Activated T-cell treated with anti-CD3 and anti-CD28 coated beads, Interleukin-2, amount 50 U/mL, for 48 hours (primary cell): ENCODE measurements around the gene KMT2D.

ENCODE experiments used
- DNase-seq, 2 experiments: peaks; one replicate each; pipeline ENCODE4 v3.0.0-alpha.2; 2020

KMT2D gene

GRCh38 chr12:49034286-49034622, 26.3 kb downstream of the KMT2D start:
- no peak for DNase-seq

- DNase-seq, result no peak
These were observed 26.8 kb downstream of the KMT2D start for GRCh38 chr12:49033611-49034285.

GRCh38 chr12:49032679-49033447, 27.7 kb downstream of the KMT2D start:
- DNase-seq, result no peak

GRCh38 chr12:49032276-49032675, 28.3 kb downstream of the KMT2D start:
- no peak for DNase-seq

GRCh38 chr12:49031573-49032161, 28.9 kb downstream of the KMT2D start:
- DNase-seq, result no peak

GRCh38 chr12:49030714-49031572, 29.7 kb downstream of the KMT2D start:
- no peak for DNase-seq

- no peak for DNase-seq
These were observed 30.5 kb downstream of the KMT2D start for GRCh38 chr12:49030119-49030518.

- DNase-seq, result no peak
These were observed 31.8 kb downstream of the KMT2D start for GRCh38 chr12:49028666-49029275.

- no peak for DNase-seq
These were observed 32.6 kb downstream of the KMT2D start for GRCh38 chr12:49027846-49028555.

- no peak for DNase-seq
These were observed 33.7 kb downstream of the KMT2D start for GRCh38 chr12:49026678-49027480.

- DNase-seq, result no peak
These were observed 34.5 kb downstream of the KMT2D start for GRCh38 chr12:49026101-49026500.

- no peak for DNase-seq
These were observed 35.1 kb downstream of the KMT2D start for GRCh38 chr12:49025463-49025862.

GRCh38 chr12:49024543-49024942, 36.1 kb downstream of the KMT2D start:
- no peak for DNase-seq

GRCh38 chr12:49023812-49024211, 36.8 kb downstream of the KMT2D start:
- no peak for DNase-seq

- DNase-seq, result no peak
These were observed 37.9 kb downstream of the KMT2D start for GRCh38 chr12:49022558-49023178.

- no peak for DNase-seq
These were observed 39.2 kb downstream of the KMT2D start for GRCh38 chr12:49021292-49021915.

- no peak for DNase-seq
These were observed 40.2 kb downstream of the KMT2D start for GRCh38 chr12:49020441-49020840.

GRCh38 chr12:49019443-49020324, 40.9 kb downstream of the KMT2D start:
- DNase-seq, result peak; percentile 59 to 62

- DNase-seq, result no peak
These were observed 41.5 kb downstream of the KMT2D start for GRCh38 chr12:49019120-49019430.
